Skeletal muscle tissue (tissue), 4 donors: ENCODE results near the gene NAP1L4. TPM values are rescaled to one million over a fixed set of nuclear protein-coding genes. Genes with fewer than 3 reads are reported as not detected.

Experiments
- H3K27ac ChIP-seq: one replicate; pipeline ENCODE4 v1.7.0; 2013; ENCODE audit warnings: mild to moderate bottlenecking, low read depth, low read length, inconsistent platforms
- H3K27me3 ChIP-seq, 3 donors: one replicate each; pipeline ENCODE4 v1.7.0; 2013; ENCODE audit warnings: low read length in 3 of 3; ENCODE audit not compliant: control insufficient read depth in 3 of 3, insufficient read depth in 3 of 3
- H3K36me3 ChIP-seq, 3 donors: one replicate each; pipeline ENCODE4 v1.7.0; 2013; ENCODE audit warnings: low read length in 3 of 3; ENCODE audit not compliant: control insufficient read depth in 3 of 3, insufficient read depth in 3 of 3
- H3K4me1 ChIP-seq, 3 donors: one replicate each; pipeline ENCODE4 v1.7.0; 2013; ENCODE audit warnings: low read length in 3 of 3, mild to moderate bottlenecking in 3 of 3; ENCODE audit not compliant: control insufficient read depth in 3 of 3, insufficient read depth in 3 of 3
- H3K4me3 ChIP-seq, 3 donors: one replicate each; pipeline ENCODE4 v1.7.0; 2013; ENCODE audit warnings: low read length in 3 of 3
- H3K9ac ChIP-seq, 3 donors: one replicate each; pipeline ENCODE4 v1.7.0; 2013; ENCODE audit warnings: low read length in 3 of 3, mild to moderate bottlenecking in 3 of 3, moderate library complexity in 2 of 3, low read depth in 1 of 3
- H3K9me3 ChIP-seq, 3 donors: one replicate each; pipeline ENCODE4 v1.7.0; 2013; ENCODE audit warnings: low read length in 3 of 3; ENCODE audit not compliant: control insufficient read depth in 3 of 3
- total RNA-seq: library from RNA; depleted of rRNA; stranded (reverse); fragments of >200 nt; gene quantifications from one replicate; pipeline ENCODE4 v1.2.3, GENCODE V29; 2014
- donor health status: Osteomylitis.

The NAP1L4 gene
- total RNA-seq, 1 donor from 2014 or later: 148 TPM

DNA sequence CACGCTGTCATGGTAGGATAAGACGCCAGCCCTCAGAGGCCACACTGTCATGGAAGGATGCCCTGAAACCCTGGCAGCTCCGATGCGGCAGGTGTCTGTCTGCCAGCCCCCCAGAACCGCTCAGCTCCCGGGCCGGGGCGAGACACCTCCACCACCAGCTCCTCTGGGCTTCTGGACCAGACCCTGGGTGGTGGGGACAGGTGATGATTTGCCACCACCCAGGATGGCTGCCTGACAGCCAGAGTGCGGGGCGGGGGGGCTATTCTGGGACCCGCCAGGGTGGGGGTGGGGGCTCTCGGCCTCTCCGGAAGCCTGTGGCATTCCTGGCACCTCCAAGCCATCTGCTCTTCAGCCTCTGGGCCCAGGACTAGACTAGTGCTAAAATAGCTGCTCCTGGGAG lies 72.3 kb downstream of the NAP1L4 start:
- H3K4me1 ChIP-seq: peaks cover 0 to 2% (median 0%) of the 10 kb centered on the region in 3 donors
- no peaks in the 10 kb centered on the region for H3K36me3 ChIP-seq
- no peak overlapping the region for H3K4me3 ChIP-seq
- no peak overlapping the region for H3K9ac ChIP-seq
- H3K27me3 ChIP-seq: no peaks in the 10 kb centered on the region
- no peak overlapping the region for H3K27ac ChIP-seq
- no peaks in the 10 kb centered on the region for H3K9me3 ChIP-seq

- H3K4me3 ChIP-seq: no peak overlapping the region
- no peaks in the 10 kb centered on the region for H3K36me3 ChIP-seq
- H3K4me1 ChIP-seq: peaks cover 0 to 8% (median 2%) of the 10 kb centered on the region in 3 donors
- H3K27ac ChIP-seq: no peak overlapping the region
- no peak overlapping the region for H3K9ac ChIP-seq
- no peaks in the 10 kb centered on the region for H3K9me3 ChIP-seq
- no peaks in the 10 kb centered on the region for H3K27me3 ChIP-seq
Measured at GRCh38 chr11:2919188-2919587, 72.9 kb downstream of the NAP1L4 start.

DNA sequence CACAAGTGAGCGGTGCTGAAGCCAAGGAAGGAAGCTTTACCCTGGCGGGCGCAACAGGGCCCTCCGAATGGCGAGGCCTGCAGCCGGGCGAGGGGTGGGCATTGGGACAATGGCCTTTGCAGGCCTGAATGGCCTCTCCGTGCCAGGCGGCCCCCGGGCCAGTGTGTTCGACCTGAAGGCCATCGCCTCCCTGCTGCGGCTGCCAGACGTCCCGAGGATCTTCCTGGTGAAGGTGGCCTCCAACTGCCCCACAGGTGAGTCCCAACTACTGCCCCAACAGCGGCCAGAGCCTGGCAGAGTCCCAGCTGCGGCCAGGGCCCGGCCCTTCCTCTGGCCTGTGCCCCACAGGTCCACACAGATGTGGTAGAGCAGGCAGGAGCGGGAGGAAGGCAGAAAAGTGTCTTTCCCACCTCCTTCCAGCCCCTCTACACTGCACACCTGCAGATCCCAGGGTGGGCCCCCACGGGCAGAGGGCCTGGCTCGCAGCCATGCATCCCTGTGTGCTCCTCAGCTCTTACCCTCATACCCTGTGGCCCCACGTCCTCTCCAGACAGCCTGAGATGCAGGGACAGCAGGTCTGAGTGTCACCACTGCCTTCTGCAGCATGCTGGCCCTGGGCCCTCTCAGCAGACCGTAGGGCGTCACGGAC lies 74.2 kb downstream of the NAP1L4 start:
- H3K27me3 ChIP-seq: no peaks in the 10 kb centered on the region
- H3K9ac ChIP-seq: no peak overlapping the region
- no peak overlapping the region for H3K27ac ChIP-seq
- H3K4me1 ChIP-seq: peaks cover 0 to 9% (median 2%) of the 10 kb centered on the region in 3 donors
- no peaks in the 10 kb centered on the region for H3K9me3 ChIP-seq
- H3K36me3 ChIP-seq: no peaks in the 10 kb centered on the region
- H3K4me3 ChIP-seq: no peak overlapping the region

GRCh38 chr11:2916892-2917645 lies 75.1 kb downstream of the NAP1L4 start:
- no peak overlapping the region for H3K9ac ChIP-seq
- H3K4me1 ChIP-seq: peaks cover 0 to 9% (median 2%) of the 10 kb centered on the region in 3 donors
- H3K4me3 ChIP-seq: no peak overlapping the region
- no peaks in the 10 kb centered on the region for H3K27me3 ChIP-seq
- H3K27ac ChIP-seq: no peak overlapping the region
- H3K36me3 ChIP-seq: no peaks in the 10 kb centered on the region
- no peaks in the 10 kb centered on the region for H3K9me3 ChIP-seq

DNA sequence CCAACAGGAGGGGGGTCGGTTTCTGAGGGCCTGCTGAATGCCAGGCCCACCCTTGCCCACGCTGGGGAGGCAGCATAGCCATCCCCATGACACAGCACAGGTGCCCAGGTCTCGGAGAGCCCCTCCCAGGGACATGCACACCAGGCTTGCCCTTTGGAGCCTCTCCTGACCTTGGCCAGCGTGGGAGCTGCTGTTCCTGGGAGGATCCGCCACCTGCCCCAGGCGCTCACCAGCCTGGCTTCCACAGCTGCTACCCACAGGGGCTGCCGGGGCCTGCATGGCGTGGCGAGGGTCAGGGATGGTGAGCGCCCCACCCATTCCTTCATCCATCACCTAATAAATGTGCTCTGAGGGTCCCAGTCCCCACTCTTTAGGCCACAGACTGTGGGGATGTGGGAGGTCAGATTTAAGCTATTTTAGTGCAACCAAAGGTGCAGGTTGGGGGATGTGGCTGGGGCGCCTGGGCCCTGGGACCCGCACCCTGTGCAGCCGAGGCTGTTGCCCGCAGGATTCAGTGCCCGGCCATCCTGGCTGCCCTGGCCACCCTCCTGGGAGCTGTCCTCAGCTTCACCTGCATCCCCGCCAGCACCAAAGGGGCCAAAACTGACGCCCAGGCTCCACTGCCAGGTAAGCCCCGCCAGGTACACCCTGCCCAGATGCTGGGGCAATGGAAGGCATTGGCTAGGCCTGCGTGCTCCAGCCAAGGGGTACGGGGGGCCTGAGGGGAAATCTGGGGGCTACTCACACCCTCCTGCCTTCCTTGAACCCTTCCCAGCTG lies 75.8 kb downstream of the NAP1L4 start:
- H3K4me1 ChIP-seq: peaks cover 0 to 9% (median 2%) of the 10 kb centered on the region in 3 donors
- H3K27ac ChIP-seq: no peak overlapping the region
- no peak overlapping the region for H3K9ac ChIP-seq
- no peaks in the 10 kb centered on the region for H3K27me3 ChIP-seq
- no peaks in the 10 kb centered on the region for H3K9me3 ChIP-seq
- H3K4me3 ChIP-seq: no peak overlapping the region
- H3K36me3 ChIP-seq: no peaks in the 10 kb centered on the region

DNA sequence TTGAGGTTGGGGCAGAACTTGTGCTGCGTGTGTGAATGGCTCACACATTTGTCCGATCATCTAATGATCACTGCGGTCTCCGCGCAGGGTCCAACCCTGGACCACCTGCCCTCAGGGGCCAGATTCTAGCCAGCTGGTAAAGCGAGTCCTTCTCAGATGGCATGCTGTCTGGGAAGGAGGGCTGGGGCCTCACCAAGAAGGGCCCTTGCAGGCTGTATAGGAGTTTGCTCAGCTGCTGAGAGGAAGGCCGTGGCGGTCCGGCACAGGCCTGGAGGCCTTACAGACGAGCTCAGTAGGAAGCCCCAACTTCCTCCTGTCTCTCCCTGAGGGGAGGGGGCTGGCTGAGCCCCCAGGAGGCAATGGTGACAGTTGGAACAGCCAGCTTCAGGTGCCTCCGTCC lies 76.7 kb downstream of the NAP1L4 start:
- Histone ChIP-seq H3K4me3 (no peak overlapping the region), H3K9me3 (no peaks in the 10 kb centered on the region), H3K4me1 (peaks cover 0 to 9% (median 2%) of the 10 kb centered on the region in 3 donors), H3K27ac (no peak overlapping the region), H3K36me3 (no peaks in the 10 kb centered on the region), H3K9ac (no peak overlapping the region), H3K27me3 (no peaks in the 10 kb centered on the region)

DNA sequence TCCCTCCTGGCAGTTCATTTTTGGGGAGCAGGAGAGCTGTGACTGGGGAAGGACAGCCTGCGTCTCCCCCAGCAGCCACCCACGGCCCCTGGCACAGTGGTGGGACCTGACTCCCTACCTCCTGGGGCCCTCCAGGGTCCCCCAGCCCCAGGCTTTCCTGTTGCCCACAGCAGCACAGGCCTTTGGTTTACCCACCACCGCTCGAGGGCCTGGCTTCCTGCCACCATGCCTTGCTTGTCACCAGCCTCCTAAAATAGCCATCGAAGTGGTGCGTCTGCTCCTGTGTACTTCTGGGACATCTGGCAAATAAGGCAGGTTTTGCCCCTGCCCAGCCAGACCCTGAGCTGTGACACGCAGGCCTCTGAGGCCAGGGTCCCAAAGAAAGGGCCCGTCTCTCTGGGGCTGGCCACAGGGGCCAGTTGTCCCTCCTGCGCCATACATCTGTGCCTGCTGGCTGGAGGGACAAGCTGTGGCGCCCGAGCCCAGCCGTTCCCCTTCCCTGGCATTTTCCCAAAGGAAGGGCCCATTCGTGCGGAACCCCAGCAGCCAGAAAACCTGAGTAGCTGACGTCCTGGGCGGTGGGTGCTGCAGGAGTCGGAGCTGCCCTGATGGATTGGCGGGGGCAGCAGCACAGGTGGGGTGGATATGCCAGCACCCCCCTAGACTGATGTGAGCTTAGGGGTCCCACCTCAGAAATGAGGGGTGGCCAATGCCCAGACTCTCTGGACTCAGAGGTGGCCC lies 77.5 kb downstream of the NAP1L4 start:
- Histone ChIP-seq H3K4me3 (no peak overlapping the region), H3K27ac (no peak overlapping the region)

GRCh38 chr11:2913776-2914175 lies 78.4 kb downstream of the NAP1L4 start:
- Histone ChIP-seq H3K4me3 (no peak overlapping the region), H3K9ac (no peak overlapping the region), H3K27me3 (peaks cover 0 to 12% (median 9%) of the 10 kb centered on the region in 3 donors), H3K27ac (no peak overlapping the region), H3K36me3 (no peaks in the 10 kb centered on the region), H3K4me1 (peaks cover 0 to 9% (median 2%) of the 10 kb centered on the region in 3 donors), H3K9me3 (no peaks in the 10 kb centered on the region)

More for the DNA sequence above, 77.5 kb downstream of the NAP1L4 start:
- peak overlapping the region in 1 of 3 donors; percentile 16 for H3K9ac ChIP-seq
- peaks cover 0 to 9% (median 2%) of the 10 kb centered on the region in 3 donors for H3K4me1 ChIP-seq
- no peaks in the 10 kb centered on the region for H3K9me3 ChIP-seq
- H3K36me3 ChIP-seq: no peaks in the 10 kb centered on the region
- H3K27me3 ChIP-seq: peaks cover 0 to 5% (median 5%) of the 10 kb centered on the region in 3 donors

- Histone ChIP-seq H3K36me3 (no peaks in the 10 kb centered on the region), H3K27me3 (peaks cover 0 to 18% (median 16%) of the 10 kb centered on the region in 3 donors), H3K27ac (no peak overlapping the region), H3K4me1 (peaks cover 0 to 9% (median 2%) of the 10 kb centered on the region in 3 donors), H3K9ac (no peak overlapping the region), H3K4me3 (no peak overlapping the region), H3K9me3 (no peaks in the 10 kb centered on the region)
Measured at GRCh38 chr11:2913019-2913431, 79.1 kb downstream of the NAP1L4 start.
